ENCODE measurements around the gene DAP3. TPM values are rescaled to one million over a fixed set of nuclear protein-coding genes. Genes with fewer than 3 reads are reported as not detected.
"Not testable (repeated sequence)": the region's sequence is repeated elsewhere in the genome, so short reads cannot be mapped to it uniquely, and the experiment has no call there.

The DAP3 gene
- polyA plus RNA-seq, 3 donors from 2014 or later, result 75.5 to 88.1 (median 85.1) TPM

- not testable (repeated sequence) for DNase-seq; H3K4me3 Mint-ChIP-seq; H3K9me3 Mint-ChIP-seq; H3K27me3 Mint-ChIP-seq (ENCODE audit: low read depth in 3 of 3); H3K27ac Mint-ChIP-seq; H3K4me1 Mint-ChIP-seq
- peaks cover 32 to 54% (median 33%) of the 10 kb centered on the region in 3 donors for H3K36me3 Mint-ChIP-seq
Measured at GRCh38 chr1:155759017-155759416, 70.1 kb downstream of the DAP3 start.

GRCh38 chr1:155759966-155760630 lies 71.2 kb downstream of the DAP3 start:
- peaks cover 33 to 54% (median 36%) of the 10 kb centered on the region in 3 donors for H3K36me3 Mint-ChIP-seq
- DNase-seq, result no peak

GRCh38 chr1:155760751-155761475 lies 72.0 kb downstream of the DAP3 start:
- no peak for DNase-seq
- Mint-ChIP-seq H3K4me3 (no peak overlapping the region), H3K36me3 (peaks cover 36 to 54% (median 39%) of the 10 kb centered on the region in 3 donors), H3K4me1 (peaks cover 0 to 1% of the 10 kb centered on the region in 2 donors), H3K9me3 (no peaks in the 10 kb centered on the region), H3K27me3 (ENCODE audit: low read depth in 3 of 3) (peaks cover 0 to 2% (median 0%) of the 10 kb centered on the region in 3 donors), H3K27ac (no peak overlapping the region)

More at GRCh38 chr1:155759966-155760630, 71.2 kb downstream of the DAP3 start:
- H3K4me3 Mint-ChIP-seq, result no peak overlapping the region
- H3K27ac Mint-ChIP-seq, result no peak overlapping the region
- H3K9me3 Mint-ChIP-seq, result no peaks in the 10 kb centered on the region
- H3K4me1 Mint-ChIP-seq, result peaks cover 0 to 1% of the 10 kb centered on the region in 2 donors
- H3K27me3 Mint-ChIP-seq (ENCODE audit: low read depth in 3 of 3), result peaks cover 0 to 7% (median 0%) of the 10 kb centered on the region in 3 donors

- DNase-seq, result no peak
- Mint-ChIP-seq H3K36me3 (peaks cover 38 to 50% (median 41%) of the 10 kb centered on the region in 3 donors), H3K4me3 (no peak overlapping the region), H3K27me3 (ENCODE audit: low read depth in 3 of 3) (peaks cover 0 to 2% (median 0%) of the 10 kb centered on the region in 3 donors), H3K4me1 (peaks cover 0 to 1% of the 10 kb centered on the region in 2 donors), H3K27ac (no peak overlapping the region), H3K9me3 (no peaks in the 10 kb centered on the region)
Measured at GRCh38 chr1:155761736-155762405, 73.0 kb downstream of the DAP3 start.

GRCh38 chr1:155763090-155763815 lies 74.4 kb downstream of the DAP3 start:
- H3K4me1 Mint-ChIP-seq; H3K4me3 Mint-ChIP-seq; H3K9me3 Mint-ChIP-seq; H3K27me3 Mint-ChIP-seq (ENCODE audit: low read depth in 3 of 3); DNase-seq: not testable (repeated sequence)
- peak overlapping the region in 1 of 6 donors; percentile 21 for H3K27ac Mint-ChIP-seq
- H3K36me3 Mint-ChIP-seq, result peaks cover 37 to 51% (median 41%) of the 10 kb centered on the region in 3 donors

GRCh38 chr1:155763989-155764388 lies 75.1 kb downstream of the DAP3 start:
- H3K27ac Mint-ChIP-seq; H3K27me3 Mint-ChIP-seq (ENCODE audit: low read depth in 3 of 3); H3K9me3 Mint-ChIP-seq; H3K4me1 Mint-ChIP-seq; DNase-seq; H3K4me3 Mint-ChIP-seq: not testable (repeated sequence)
- peaks cover 42 to 54% (median 45%) of the 10 kb centered on the region in 3 donors for H3K36me3 Mint-ChIP-seq

GRCh38 chr1:155767399-155767989 lies 78.6 kb downstream of the DAP3 start:
- DNase-seq; H3K4me3 Mint-ChIP-seq; H3K4me1 Mint-ChIP-seq; H3K27me3 Mint-ChIP-seq (ENCODE audit: low read depth in 3 of 3); H3K9me3 Mint-ChIP-seq: not testable (repeated sequence)
- Mint-ChIP-seq H3K36me3 (peaks cover 27 to 51% (median 35%) of the 10 kb centered on the region in 3 donors), H3K27ac (peak overlapping the region in 1 of 6 donors; percentile 50)

GRCh38 chr1:155769257-155769656 lies 80.4 kb downstream of the DAP3 start:
- H3K27ac Mint-ChIP-seq, result no peak overlapping the region

GRCh38 chr1:155773221-155773620 lies 84.3 kb downstream of the DAP3 start:
- peak overlapping the region in 1 of 6 donors; percentile 20 for H3K27ac Mint-ChIP-seq
- no peaks in the 10 kb centered on the region for H3K9me3 Mint-ChIP-seq

More at GRCh38 chr1:155769257-155769656, 80.4 kb downstream of the DAP3 start:
- Mint-ChIP-seq H3K4me1 (no peaks in the 10 kb centered on the region), H3K4me3 (no peak overlapping the region), H3K36me3 (peaks cover 28 to 59% (median 36%) of the 10 kb centered on the region in 3 donors), H3K9me3 (no peaks in the 10 kb centered on the region), H3K27me3 (ENCODE audit: low read depth in 3 of 3) (peaks cover 0 to under 1% (median 0%) of the 10 kb centered on the region in 3 donors)
- DNase-seq, result no peak

GRCh38 chr1:155776414-155776813 lies 87.5 kb downstream of the DAP3 start:
- Mint-ChIP-seq H3K4me3 (no peak overlapping the region), H3K27ac (peak overlapping the region in 4 of 6 donors; percentile 1 to 65 (median 28)), H3K36me3 (peaks cover 15 to 52% (median 21%) of the 10 kb centered on the region in 3 donors), H3K27me3 (ENCODE audit: low read depth in 3 of 3) (peaks cover 0 to 2% (median 1%) of the 10 kb centered on the region in 3 donors), H3K9me3 (no peaks in the 10 kb centered on the region), H3K4me1 (no peaks in the 10 kb centered on the region)
- DNase-seq, result no peak

More at GRCh38 chr1:155773221-155773620, 84.3 kb downstream of the DAP3 start:
- no peaks in the 10 kb centered on the region for H3K4me1 Mint-ChIP-seq
- no peak overlapping the region for H3K4me3 Mint-ChIP-seq
- no peak for DNase-seq
- H3K36me3 Mint-ChIP-seq, result peaks cover 26 to 65% (median 30%) of the 10 kb centered on the region in 3 donors
- H3K27me3 Mint-ChIP-seq (ENCODE audit: low read depth in 3 of 3), result peaks cover 0 to 2% (median 1%) of the 10 kb centered on the region in 3 donors

- Mint-ChIP-seq H3K27me3 (ENCODE audit: low read depth in 3 of 3) (peaks cover 0 to 2% (median 1%) of the 10 kb centered on the region in 3 donors), H3K9me3 (no peaks in the 10 kb centered on the region), H3K4me1 (no peaks in the 10 kb centered on the region), H3K36me3 (peaks cover 18 to 47% (median 24%) of the 10 kb centered on the region in 3 donors), H3K27ac (peak overlapping the region in 3 of 6 donors; percentile 37 to 61 (median 55)), H3K4me3 (no peak overlapping the region)
- no peak for DNase-seq
Measured at GRCh38 chr1:155777582-155777981, 88.7 kb downstream of the DAP3 start.

All from immature natural killer cell (primary cell).